A549 (cell line): Measurements from ENCODE around the gene TAF11L5. TPM values are rescaled to one million over a fixed set of nuclear protein-coding genes. Genes with fewer than 3 reads are reported as not detected.
"Not testable (repeated sequence)": the region's sequence is repeated elsewhere in the genome, so short reads cannot be mapped to it uniquely, and the experiment has no call there.

Source experiments
- ATAC-seq, 2 experiments: fragments of 200-7000 bp in 1 of 2; fragments of >200 bp in 1 of 2; cut with Nextera tagmentation in 1 of 2; cut with Tn5 transposase in 1 of 2; 3 replicates each; pipeline versions ENCODE4 v1.8.0 to v1.9.1; 2018 to 2020; ENCODE audit warnings: mild to moderate bottlenecking in 1 of 2, moderate library complexity in 1 of 2
- CTCF ChIA-PET: fragments of 300-600 bp; sonication (Branson Sonifier 250); formaldehyde crosslinking; extraction: SDS; loops from one replicate; lab custom pipeline; 2021; ENCODE audit warnings: antibody characterized with exemption, inconsistent platforms; lab: Yijun Ruan, JAX
- POLR2A ChIA-PET: fragments of 350-600 bp; formaldehyde crosslinking; extraction: SDS; loops from one replicate; lab custom pipeline; 2021; ENCODE audit warnings: antibody characterized with exemption, inconsistent platforms; lab: Yijun Ruan, JAX
- DNase-seq, 2 experiments: peaks; one replicate each; pipeline versions ENCODE4 v3.0.0 to v3.0.0-alpha.2; 2011 to 2016; ENCODE audit warnings: low read depth in 1 of 2, low spot score in 1 of 2
- FAIRE-seq: peaks from 2 replicates; lab custom pipeline; 2011; peaks lifted over from hg19 to GRCh38; lab: Jason Lieb, UNC
- H3K27ac ChIP-seq, 2 experiments: fragments of >200 bp; sonication (Bioruptor Twin); formaldehyde crosslinking; 3 replicates each; pipeline ENCODE4 v1.5.1; 2016 to 2017
- H3K4me1 ChIP-seq: fragments of >200 bp; sonication (Bioruptor Twin); formaldehyde crosslinking; 3 replicates; pipeline ENCODE4 v1.6.1; 2016
- H3K4me2 ChIP-seq: fragments of >200 bp; sonication (Bioruptor Twin); formaldehyde crosslinking; 3 replicates; pipeline ENCODE4 v1.6.1; 2016
- H3K4me3 ChIP-seq: fragments of >200 bp; sonication (Bioruptor Twin); formaldehyde crosslinking; 3 replicates; pipeline ENCODE4 v1.5.1; 2016
- H3K9me3 ChIP-seq: fragments of >200 bp; sonication (Bioruptor Twin); formaldehyde crosslinking; 3 replicates; pipeline ENCODE4 v1.6.1; 2016
- HOXA7 ChIP-seq: fragments of 250-450 bp; sonication (Bioruptor Pico); IDR thresholded peaks from 2 replicates; pipeline ENCODE4 v1.5.0; 2020; ENCODE audit warnings: mild to moderate bottlenecking, moderate library complexity
- POLR2A ChIP-seq: IDR thresholded peaks from 2 replicates; pipeline ENCODE4 v1.6.1; 2012; ENCODE audit warnings: mild to moderate bottlenecking, low read length
- TP53 ChIP-seq: fragments of 250-450 bp; sonication (Bioruptor Pico); IDR thresholded peaks from 2 replicates; pipeline ENCODE4 v1.5.0; 2021; ENCODE audit warnings: mild to moderate bottlenecking, moderate library complexity
- WGBS: methylation state at CpG from one replicate; pipeline ENCODE4 v1.1.6; 2017; ENCODE audit errors: missing lambda C conversion rate; 5-methylcytosine and 5-hydroxymethylcytosine counted together
- polyA plus RNA-seq, 4 experiments: library from polyadenylated mRNA; depleted of rRNA in 3 of 4; stranded (reverse); fragments of >200 nt; fragmentation: RNase III in 1 of 4; extraction: RNeasy Plus Mini Kit Qiagen cat#74134 plus additional on column Dnase treatment in 1 of 4; gene quantifications; 2 replicates in 3 of 4; 3 replicates in 1 of 4; pipeline ENCODE4 v1.2.3, GENCODE V29; 2011 to 2017
- small RNA-seq, 6 experiments: library from RNA; depleted of rRNA; stranded (forward); fragments of <200 nt; gene quantifications; one replicate each; pipeline ENCODE3, GENCODE V24; 2012
- TF ChIP-seq, protein P1 (sequence below): fragments of >200 bp; sonication (Bioruptor Twin); formaldehyde crosslinking; IDR thresholded peaks from 3 replicates; pipeline ENCODE4 v1.5.1; 2016

The TAF11L5 gene
- polyA plus RNA-seq, 2 of the 4 experiments (the other 2 are of a cell fraction), result not detected

DNA sequence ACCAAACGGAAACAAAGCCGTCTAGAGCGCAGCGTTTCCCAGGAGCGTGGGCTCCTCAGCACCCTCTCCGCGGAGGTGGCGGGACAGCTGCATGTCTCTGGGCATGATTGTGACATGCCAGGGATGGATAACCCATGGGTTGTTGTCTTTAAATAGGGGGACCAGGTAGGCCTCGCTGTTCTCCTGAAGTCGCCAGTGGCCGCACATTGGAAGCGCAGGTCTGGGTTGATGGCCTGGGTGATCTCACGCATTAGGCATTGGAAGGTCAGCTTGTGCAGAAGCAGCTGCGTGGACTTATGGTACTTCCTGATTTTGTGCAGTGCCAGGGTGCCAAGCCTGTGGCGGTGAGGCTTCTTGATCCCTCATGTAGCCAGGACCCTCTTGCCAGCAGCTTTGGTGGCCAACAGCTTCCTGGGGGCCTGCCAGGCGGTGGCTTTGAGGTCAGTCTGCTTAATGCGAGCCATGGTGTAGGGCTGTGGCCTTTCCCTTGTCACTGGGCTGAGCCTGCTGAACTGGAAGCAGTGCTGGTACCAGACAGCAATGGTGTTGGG is 13.2 kb upstream of the TAF11L5 start:
- WGBS, result 92% methylated on average over 17 of the region's 17 CpGs
- ATAC-seq (no peak), DNase-seq (no peak), FAIRE-seq (no peak)
- Histone ChIP-seq H3K4me2 (no peak overlapping the region), H3K27ac (no peak overlapping the region), H3K9me3 (no peaks in the 10 kb centered on the region), H3K4me3 (no peak overlapping the region), H3K4me1 (no peaks in the 10 kb centered on the region)
- CTCF ChIA-PET, result no interaction called here
- POLR2A ChIA-PET, result no interaction called here
- TF ChIP-seq HOXA7, result no peak
- TF ChIP-seq TP53, result no peak
- TF ChIP-seq, protein P1, sequence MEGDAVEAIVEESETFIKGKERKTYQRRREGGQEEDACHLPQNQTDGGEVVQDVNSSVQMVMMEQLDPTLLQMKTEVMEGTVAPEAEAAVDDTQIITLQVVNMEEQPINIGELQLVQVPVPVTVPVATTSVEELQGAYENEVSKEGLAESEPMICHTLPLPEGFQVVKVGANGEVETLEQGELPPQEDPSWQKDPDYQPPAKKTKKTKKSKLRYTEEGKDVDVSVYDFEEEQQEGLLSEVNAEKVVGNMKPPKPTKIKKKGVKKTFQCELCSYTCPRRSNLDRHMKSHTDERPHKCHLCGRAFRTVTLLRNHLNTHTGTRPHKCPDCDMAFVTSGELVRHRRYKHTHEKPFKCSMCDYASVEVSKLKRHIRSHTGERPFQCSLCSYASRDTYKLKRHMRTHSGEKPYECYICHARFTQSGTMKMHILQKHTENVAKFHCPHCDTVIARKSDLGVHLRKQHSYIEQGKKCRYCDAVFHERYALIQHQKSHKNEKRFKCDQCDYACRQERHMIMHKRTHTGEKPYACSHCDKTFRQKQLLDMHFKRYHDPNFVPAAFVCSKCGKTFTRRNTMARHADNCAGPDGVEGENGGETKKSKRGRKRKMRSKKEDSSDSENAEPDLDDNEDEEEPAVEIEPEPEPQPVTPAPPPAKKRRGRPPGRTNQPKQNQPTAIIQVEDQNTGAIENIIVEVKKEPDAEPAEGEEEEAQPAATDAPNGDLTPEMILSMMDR, result no peak
- TF ChIP-seq POLR2A, result no peak

DNA sequence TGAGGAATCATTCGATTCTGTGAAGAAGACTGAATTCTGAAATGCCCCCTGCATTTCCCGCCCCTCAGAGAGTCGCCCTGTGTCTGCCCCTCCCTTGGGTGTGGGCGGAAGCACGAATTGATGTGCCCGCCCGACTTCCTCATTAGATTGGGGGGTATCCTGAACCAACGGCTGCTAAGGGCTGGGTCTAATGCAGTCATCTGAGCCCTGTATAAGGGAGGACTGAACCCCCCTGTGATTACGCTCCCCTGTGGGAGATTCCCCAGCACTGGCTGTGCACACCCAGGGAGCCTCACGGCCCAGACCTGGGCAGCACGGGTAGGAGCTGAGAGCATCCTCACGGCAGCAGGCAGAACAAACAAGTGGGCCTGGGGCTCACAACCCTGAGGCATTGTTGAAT is 7.5 kb upstream of the TAF11L5 start:
- not testable (repeated sequence) for DNase-seq

DNA sequence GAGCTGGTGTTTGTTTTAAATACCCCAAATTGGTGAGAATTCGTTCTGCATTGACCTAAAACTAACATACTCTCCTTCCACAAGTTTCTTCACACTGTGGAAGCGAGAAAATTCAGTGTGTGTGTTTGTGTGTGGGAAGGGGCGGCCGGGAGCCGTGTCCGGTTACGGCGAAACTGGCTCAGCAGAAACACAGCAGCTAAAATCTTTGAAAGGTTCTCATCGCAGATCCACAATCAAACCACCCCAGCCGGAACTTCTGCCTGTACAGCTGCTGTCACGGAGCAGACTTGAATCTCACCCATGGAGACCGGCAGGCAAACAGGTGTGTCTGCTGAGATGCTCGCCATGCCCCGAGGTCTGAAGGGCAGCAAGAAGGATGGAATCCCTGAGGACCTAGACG is 7.0 kb upstream of the TAF11L5 start, which contains the start of gene TAF11L3:
TSS of gene TAF11L3 (plus strand) at position 301 of the 400 bp plus-strand sequence.
- H3K4me1 ChIP-seq, POLR2A ChIA-PET, H3K4me2 ChIP-seq, DNase-seq, H3K9me3 ChIP-seq, FAIRE-seq, H3K27ac ChIP-seq, CTCF ChIA-PET, ATAC-seq, H3K4me3 ChIP-seq: not testable (repeated sequence)
- WGBS, result no CpG with 5 or more reads among the region's 15 CpGs

More for the DNA sequence above, 7.5 kb upstream of the TAF11L5 start:
- ATAC-seq, FAIRE-seq, H3K4me3 ChIP-seq, POLR2A ChIA-PET, H3K27ac ChIP-seq, H3K9me3 ChIP-seq, CTCF ChIA-PET, H3K4me1 ChIP-seq, H3K4me2 ChIP-seq: not testable (repeated sequence)
- WGBS, result 88% methylated on average over 12 of the region's 12 CpGs

DNA sequence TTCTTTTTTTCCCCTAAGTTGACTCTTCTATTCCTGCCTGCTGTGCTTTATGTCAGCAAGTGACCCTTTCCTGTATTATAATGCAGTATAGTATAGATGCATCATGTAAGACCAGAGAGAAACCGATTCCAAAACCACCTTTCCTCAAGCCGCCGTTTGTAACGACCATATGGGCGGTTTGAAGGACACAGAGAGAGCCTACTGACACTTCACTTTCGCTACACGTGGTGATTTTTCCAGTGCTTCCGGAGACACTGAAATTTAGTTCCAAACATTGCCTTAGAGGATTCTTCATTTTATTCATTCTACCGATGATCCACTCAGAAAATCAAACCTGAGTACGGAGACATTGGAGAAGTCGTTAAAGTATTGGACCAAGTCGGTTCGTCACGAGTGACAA is 5.5 kb upstream of the TAF11L5 start:
- H3K4me2 ChIP-seq, H3K4me3 ChIP-seq, H3K4me1 ChIP-seq, H3K9me3 ChIP-seq, DNase-seq, ATAC-seq, POLR2A ChIA-PET, FAIRE-seq, H3K27ac ChIP-seq, CTCF ChIA-PET: not testable (repeated sequence)
- 90% methylated on average over 9 of the region's 14 CpGs for WGBS

DNA sequence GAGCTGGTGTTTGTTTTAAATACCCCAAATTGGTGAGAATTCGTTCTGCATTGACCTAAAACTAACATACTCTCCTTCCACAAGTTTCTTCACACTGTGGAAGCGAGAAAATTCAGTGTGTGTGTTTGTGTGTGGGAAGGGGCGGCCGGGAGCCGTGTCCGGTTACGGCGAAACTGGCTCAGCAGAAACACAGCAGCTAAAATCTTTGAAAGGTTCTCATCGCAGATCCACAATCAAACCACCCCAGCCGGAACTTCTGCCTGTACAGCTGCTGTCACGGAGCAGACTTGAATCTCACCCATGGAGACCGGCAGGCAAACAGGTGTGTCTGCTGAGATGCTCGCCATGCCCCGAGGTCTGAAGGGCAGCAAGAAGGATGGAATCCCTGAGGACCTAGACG is 3.5 kb upstream of the TAF11L5 start, which contains the start of gene TAF11L4:
TSS of gene TAF11L4 (plus strand) at position 301 of the 400 bp plus-strand sequence.
- no CpG with 5 or more reads among the region's 15 CpGs for WGBS
- ATAC-seq, CTCF ChIA-PET, H3K9me3 ChIP-seq, DNase-seq, H3K4me1 ChIP-seq, H3K4me2 ChIP-seq, H3K4me3 ChIP-seq, H3K27ac ChIP-seq, FAIRE-seq, POLR2A ChIA-PET: not testable (repeated sequence)

DNA sequence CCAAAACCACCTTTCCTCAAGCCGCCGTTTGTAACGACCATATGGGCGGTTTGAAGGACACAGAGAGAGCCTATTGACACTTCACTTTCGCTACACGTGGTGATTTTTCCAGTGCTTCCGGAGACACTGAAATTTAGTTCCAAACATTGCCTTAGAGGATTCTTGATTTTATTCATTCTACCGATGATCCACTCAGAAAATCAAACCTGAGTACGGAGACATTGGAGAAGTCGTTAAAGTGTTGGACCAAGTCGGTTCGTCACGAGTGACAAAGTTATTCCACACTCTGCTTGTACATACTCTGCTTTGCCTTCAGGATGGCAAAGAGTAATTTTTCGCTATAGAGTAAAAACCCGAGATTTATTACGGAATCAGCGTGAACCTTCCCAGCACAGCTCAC is 1.5 kb downstream of the TAF11L5 start:
- ATAC-seq, CTCF ChIA-PET, FAIRE-seq, H3K4me1 ChIP-seq, H3K27ac ChIP-seq, H3K9me3 ChIP-seq, POLR2A ChIA-PET, H3K4me2 ChIP-seq, DNase-seq, H3K4me3 ChIP-seq: not testable (repeated sequence)
- 87% methylated on average over 13 of the region's 17 CpGs for WGBS

DNA sequence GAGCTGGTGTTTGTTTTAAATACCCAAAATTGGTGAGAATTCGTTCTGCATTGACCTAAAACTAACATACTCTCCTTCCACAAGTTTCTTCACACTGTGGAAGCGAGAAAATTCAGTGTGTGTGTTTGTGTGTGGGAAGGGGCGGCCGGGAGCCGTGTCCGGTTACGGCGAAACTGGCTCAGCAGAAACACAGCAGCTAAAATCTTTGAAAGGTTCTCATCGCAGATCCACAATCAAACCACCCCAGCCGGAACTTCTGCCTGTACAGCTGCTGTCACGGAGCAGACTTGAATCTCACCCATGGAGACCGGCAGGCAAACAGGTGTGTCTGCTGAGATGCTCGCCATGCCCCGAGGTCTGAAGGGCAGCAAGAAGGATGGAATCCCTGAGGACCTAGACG is 3.3 kb downstream of the TAF11L5 start, which contains the start of gene TAF11L6:
TSS of gene TAF11L6 (plus strand) at position 301 of the 400 bp plus-strand sequence.
- POLR2A ChIA-PET, ATAC-seq, FAIRE-seq, DNase-seq, H3K4me3 ChIP-seq, H3K4me1 ChIP-seq, H3K4me2 ChIP-seq, H3K9me3 ChIP-seq, CTCF ChIA-PET, H3K27ac ChIP-seq: not testable (repeated sequence)
- WGBS, result no CpG with 5 or more reads among the region's 15 CpGs

Small RNA genes within 50 kb of the gene (small RNA-seq; reads per million reads assigned to genes)
- 0 reads per million in 6 experiments for gene AC106774.3

Other genes with a start within 250 kb of the TAF11L5 start
- not detected in 2 replicates for gene TAF11L2, start 27.0 kb upstream of the TAF11L5 start, polyA plus RNA-seq (2011; rRNA removed)
- not detected in 3 replicates for gene TAF11L2, start 27.0 kb upstream of the TAF11L5 start, polyA plus RNA-seq (2017; fragmentation: RNase III; extraction: RNeasy Plus Mini Kit Qiagen cat#74134 plus additional on column Dnase treatment)
- not detected in 2 replicates for gene TAF11L3, start 6.9 kb upstream of the TAF11L5 start, polyA plus RNA-seq (2011; rRNA removed)
- not detected in 3 replicates for gene TAF11L3, start 6.9 kb upstream of the TAF11L5 start, polyA plus RNA-seq (2017; fragmentation: RNase III; extraction: RNeasy Plus Mini Kit Qiagen cat#74134 plus additional on column Dnase treatment)
- gene TAF11L4, start 3.4 kb upstream of the TAF11L5 start, polyA plus RNA-seq (2011; rRNA removed), result not detected in 2 replicates
- not detected in 3 replicates for gene TAF11L4, start 3.4 kb upstream of the TAF11L5 start, polyA plus RNA-seq (2017; fragmentation: RNase III; extraction: RNeasy Plus Mini Kit Qiagen cat#74134 plus additional on column Dnase treatment)
- gene TAF11L6, start 3.4 kb downstream of the TAF11L5 start, polyA plus RNA-seq (2011; rRNA removed), result not detected in 2 replicates
- not detected in 3 replicates for gene TAF11L6, start 3.4 kb downstream of the TAF11L5 start, polyA plus RNA-seq (2017; fragmentation: RNase III; extraction: RNeasy Plus Mini Kit Qiagen cat#74134 plus additional on column Dnase treatment)
- gene TAF11L7, start 60.5 kb downstream of the TAF11L5 start, polyA plus RNA-seq (2011; rRNA removed), result not detected in 2 replicates
- not detected in 3 replicates for gene TAF11L7, start 60.5 kb downstream of the TAF11L5 start, polyA plus RNA-seq (2017; fragmentation: RNase III; extraction: RNeasy Plus Mini Kit Qiagen cat#74134 plus additional on column Dnase treatment)
- gene TAF11L8, start 65.7 kb downstream of the TAF11L5 start, polyA plus RNA-seq (2011; rRNA removed), result not detected in 2 replicates
- not detected in 3 replicates for gene TAF11L8, start 65.7 kb downstream of the TAF11L5 start, polyA plus RNA-seq (2017; fragmentation: RNase III; extraction: RNeasy Plus Mini Kit Qiagen cat#74134 plus additional on column Dnase treatment)
- not detected in 2 replicates for gene TAF11L9, start 69.2 kb downstream of the TAF11L5 start, polyA plus RNA-seq (2011; rRNA removed)
- not detected in 3 replicates for gene TAF11L9, start 69.2 kb downstream of the TAF11L5 start, polyA plus RNA-seq (2017; fragmentation: RNase III; extraction: RNeasy Plus Mini Kit Qiagen cat#74134 plus additional on column Dnase treatment)
- not detected in 2 replicates for gene TAF11L10, start 72.6 kb downstream of the TAF11L5 start, polyA plus RNA-seq (2011; rRNA removed)
- gene TAF11L10, start 72.6 kb downstream of the TAF11L5 start, polyA plus RNA-seq (2017; fragmentation: RNase III; extraction: RNeasy Plus Mini Kit Qiagen cat#74134 plus additional on column Dnase treatment), result not detected in 3 replicates
- 2.2 and 2.8 TPM in 2 replicates for gene TAF11L11, start 78.9 kb downstream of the TAF11L5 start, polyA plus RNA-seq (2011; rRNA removed)
- gene TAF11L11, start 78.9 kb downstream of the TAF11L5 start, polyA plus RNA-seq (2017; fragmentation: RNase III; extraction: RNeasy Plus Mini Kit Qiagen cat#74134 plus additional on column Dnase treatment), result 0.18 to 0.79 TPM (median 0.39 TPM) in 3 replicates
- 0.25 and 0.37 TPM in 2 replicates for gene TAF11L12, start 85.2 kb downstream of the TAF11L5 start, polyA plus RNA-seq (2011; rRNA removed)
- 0.15 to 0.21 TPM in 2 of 3 replicates, not detected in the other for gene TAF11L12, start 85.2 kb downstream of the TAF11L5 start, polyA plus RNA-seq (2017; fragmentation: RNase III; extraction: RNeasy Plus Mini Kit Qiagen cat#74134 plus additional on column Dnase treatment)
- not detected in 2 replicates for gene TAF11L13, start 106.9 kb downstream of the TAF11L5 start, polyA plus RNA-seq (2011; rRNA removed)
- not detected in 3 replicates for gene TAF11L13, start 106.9 kb downstream of the TAF11L5 start, polyA plus RNA-seq (2017; fragmentation: RNase III; extraction: RNeasy Plus Mini Kit Qiagen cat#74134 plus additional on column Dnase treatment)
- 0.14 TPM in 1 of 2 replicates, not detected in the other for gene TAF11L14, start 109.2 kb downstream of the TAF11L5 start, polyA plus RNA-seq (2011; rRNA removed)
- not detected in 3 replicates for gene TAF11L14, start 109.2 kb downstream of the TAF11L5 start, polyA plus RNA-seq (2017; fragmentation: RNase III; extraction: RNeasy Plus Mini Kit Qiagen cat#74134 plus additional on column Dnase treatment)